Nephron progenitor cell (in vitro differentiated cells): ENCODE measurements around the gene TPBG.
"Not testable (repeated sequence)": the region's sequence is repeated elsewhere in the genome, so short reads cannot be mapped to it uniquely, and the experiment has no call there.

Source experiments
- DNase-seq: peaks from one replicate; pipeline ENCODE4 v3.0.0; 2021
- H3K27ac Mint-ChIP-seq: 2 replicates; pipeline ENCODE4 v1.8.0; 2021; ENCODE audit warnings: mild to moderate bottlenecking, moderate library complexity, mixed read lengths
- H3K27me3 Mint-ChIP-seq: 2 replicates; pipeline ENCODE4 v1.8.0; 2021; ENCODE audit warnings: mild to moderate bottlenecking, low read depth, mixed read lengths; ENCODE audit not compliant: poor library complexity
- H3K36me3 Mint-ChIP-seq: 2 replicates; pipeline ENCODE4 v1.8.0; 2021; ENCODE audit warnings: low read depth, mixed read lengths
- H3K4me1 Mint-ChIP-seq: 2 replicates; pipeline ENCODE4 v1.8.0; 2021; ENCODE audit warnings: mixed read lengths
- H3K4me3 Mint-ChIP-seq: 2 replicates; pipeline ENCODE4 v1.8.0; 2021; ENCODE audit warnings: mild to moderate bottlenecking, moderate library complexity, mixed read lengths
- H3K9me3 Mint-ChIP-seq: 2 replicates; pipeline ENCODE4 v1.8.0; 2021; ENCODE audit warnings: mild to moderate bottlenecking, moderate library complexity, mixed read lengths
- CTCF ChIP-seq: fragments of 200-600 bp; sonication (generic); IDR thresholded peaks from 2 replicates; pipeline ENCODE4 v1.5.0; 2021; ENCODE audit warnings: antibody characterized with exemption

TPBG gene

GRCh38 chr6:82380566-82381185 is 17.1 kb downstream of the TPBG start:
- TF ChIP-seq CTCF = no peak
- H3K27ac Mint-ChIP-seq = no peak overlapping the region
- no peak overlapping the region for H3K4me3 Mint-ChIP-seq
- DNase-seq = no peak
- H3K27me3 Mint-ChIP-seq = no peaks in the 10 kb centered on the region
- peaks cover 20% of the 10 kb centered on the region for H3K36me3 Mint-ChIP-seq
- H3K4me1 Mint-ChIP-seq = peaks cover 14% of the 10 kb centered on the region
- peaks cover 22% of the 10 kb centered on the region for H3K9me3 Mint-ChIP-seq

- Mint-ChIP-seq H3K4me3 (no peak overlapping the region), H3K4me1 (peaks cover 14% of the 10 kb centered on the region), H3K36me3 (peaks cover 15% of the 10 kb centered on the region), H3K27me3 (no peaks in the 10 kb centered on the region), H3K27ac (no peak overlapping the region), H3K9me3 (peaks cover 16% of the 10 kb centered on the region)
- no peak for TF ChIP-seq CTCF
- no peak for DNase-seq
Measured at GRCh38 chr6:82381278-82381677, 17.7 kb downstream of the TPBG start.

GRCh38 chr6:82385102-82385501 is 21.5 kb downstream of the TPBG start:
- H3K27ac Mint-ChIP-seq = no peak overlapping the region
- H3K9me3 Mint-ChIP-seq = no peaks in the 10 kb centered on the region
- no peak overlapping the region for H3K4me3 Mint-ChIP-seq
- H3K4me1 Mint-ChIP-seq = peaks cover 14% of the 10 kb centered on the region
- no peaks in the 10 kb centered on the region for H3K36me3 Mint-ChIP-seq
- no peaks in the 10 kb centered on the region for H3K27me3 Mint-ChIP-seq
- no peak for TF ChIP-seq CTCF
- no peak for DNase-seq

- no peaks in the 10 kb centered on the region for H3K27me3 Mint-ChIP-seq
- no peaks in the 10 kb centered on the region for H3K36me3 Mint-ChIP-seq
- H3K4me1 Mint-ChIP-seq = peaks cover 14% of the 10 kb centered on the region
- no peak overlapping the region for H3K27ac Mint-ChIP-seq
- TF ChIP-seq CTCF = no peak
- H3K9me3 Mint-ChIP-seq = no peaks in the 10 kb centered on the region
- no peak for DNase-seq
- no peak overlapping the region for H3K4me3 Mint-ChIP-seq
Measured at GRCh38 chr6:82385546-82385945, 21.9 kb downstream of the TPBG start.

- H3K36me3 Mint-ChIP-seq = no peaks in the 10 kb centered on the region
Measured at GRCh38 chr6:82385961-82386360, 22.3 kb downstream of the TPBG start.

GRCh38 chr6:82394770-82395169 is 31.2 kb downstream of the TPBG start:
- H3K27me3 Mint-ChIP-seq, H3K36me3 Mint-ChIP-seq, H3K9me3 Mint-ChIP-seq, DNase-seq, H3K27ac Mint-ChIP-seq, H3K4me3 Mint-ChIP-seq: not testable (repeated sequence)
- peaks cover 20% of the 10 kb centered on the region for H3K4me1 Mint-ChIP-seq

More at GRCh38 chr6:82385961-82386360, 22.3 kb downstream of the TPBG start:
- no peak overlapping the region for H3K27ac Mint-ChIP-seq
- TF ChIP-seq CTCF = no peak
- DNase-seq = no peak
- H3K9me3 Mint-ChIP-seq = no peaks in the 10 kb centered on the region
- peaks cover 14% of the 10 kb centered on the region for H3K4me1 Mint-ChIP-seq
- H3K4me3 Mint-ChIP-seq = no peak overlapping the region
- H3K27me3 Mint-ChIP-seq = no peaks in the 10 kb centered on the region
